ENCODE measurements around the gene MICAL3.

GRCh38 chr22:18059094-18059417, 34.7 kb upstream of the MICAL3 start:
- TF ChIP-seq CTCF (IDR thresholded peaks at IDR 0.05) (no peak), POLR2A (IDR thresholded peaks at IDR 0.05) (no peak)
